ENCODE measurements around the gene ASB2. TPM values are rescaled to one million over a fixed set of nuclear protein-coding genes. Genes with fewer than 3 reads are reported as not detected.

The ASB2 gene
- total RNA-seq, 1 donor from 2014 or later = 16.2 TPM

GRCh38 chr14:93891756-93892504 is 84.4 kb downstream of the ASB2 start:
- Histone ChIP-seq H3K4me3 (ENCODE audit: low read length in 3 of 3) (no peak overlapping the region), H3K27ac (ENCODE audit: low read depth, low read length) (no peak overlapping the region), H3K27me3 (ENCODE audit: control insufficient read depth in 3 of 3, insufficient read depth in 3 of 3, low read length in 3 of 3) (peaks cover 2 to 17% (median 9%) of the 10 kb centered on the region in 3 donors), H3K36me3 (ENCODE audit: control insufficient read depth in 3 of 3, insufficient read depth in 3 of 3, low read length in 3 of 3) (no peaks in the 10 kb centered on the region), H3K4me1 (ENCODE audit: control insufficient read depth in 3 of 3, insufficient read depth in 3 of 3, low read length in 3 of 3) (peaks cover 6 to 9% (median 9%) of the 10 kb centered on the region in 3 donors), H3K9me3 (ENCODE audit: control insufficient read depth in 3 of 3, low read length in 3 of 3) (no peaks in the 10 kb centered on the region), H3K9ac (ENCODE audit: low read depth in 1 of 3, low read length in 3 of 3) (no peak overlapping the region)

DNA sequence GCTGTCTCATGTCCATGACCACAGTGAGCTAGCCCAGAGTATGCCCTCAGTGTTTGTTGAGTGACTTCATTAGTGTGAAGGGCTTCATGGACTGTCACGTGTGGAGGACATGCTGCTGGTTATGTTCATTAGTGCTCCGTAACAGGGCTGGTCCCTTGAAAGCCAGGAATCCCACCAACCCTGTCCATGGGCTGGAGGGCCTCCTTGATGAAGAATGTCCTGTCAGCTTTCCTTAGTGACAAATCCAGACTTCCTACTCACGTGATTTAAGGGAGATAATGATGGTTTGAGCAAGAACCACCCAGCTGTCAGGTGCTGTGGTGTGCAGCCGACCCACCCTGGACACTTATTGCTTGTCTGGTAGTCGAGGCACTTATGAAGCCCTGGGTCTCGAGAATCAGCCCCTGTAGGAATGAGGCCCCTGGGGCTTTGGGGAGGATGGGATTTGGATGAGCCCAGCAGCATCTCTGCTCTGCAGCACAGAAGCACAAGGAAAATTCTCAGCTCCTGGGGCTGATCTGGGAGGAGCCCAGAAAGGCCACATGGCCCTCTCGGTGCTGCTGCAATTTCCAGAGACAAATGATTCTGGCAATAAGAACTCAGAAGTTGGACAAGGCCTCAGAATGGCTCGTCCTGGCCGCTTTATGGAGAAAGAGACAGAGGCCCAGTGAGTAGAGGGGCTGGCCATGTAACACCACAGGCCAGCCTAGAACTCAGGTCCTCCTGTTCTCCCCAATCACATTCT is 86.5 kb downstream of the ASB2 start:
- Histone ChIP-seq H3K4me3 (ENCODE audit: low read length in 3 of 3) (no peak overlapping the region), H3K27ac (ENCODE audit: low read depth, low read length) (no peak overlapping the region), H3K4me1 (ENCODE audit: control insufficient read depth in 3 of 3, insufficient read depth in 3 of 3, low read length in 3 of 3) (peaks cover 6 to 9% (median 9%) of the 10 kb centered on the region in 3 donors), H3K9ac (ENCODE audit: low read depth in 1 of 3, low read length in 3 of 3) (no peak overlapping the region), H3K27me3 (ENCODE audit: control insufficient read depth in 3 of 3, insufficient read depth in 3 of 3, low read length in 3 of 3) (peaks cover 2 to 14% (median 9%) of the 10 kb centered on the region in 3 donors), H3K36me3 (ENCODE audit: control insufficient read depth in 3 of 3, insufficient read depth in 3 of 3, low read length in 3 of 3) (no peaks in the 10 kb centered on the region), H3K9me3 (ENCODE audit: control insufficient read depth in 3 of 3, low read length in 3 of 3) (no peaks in the 10 kb centered on the region)

DNA sequence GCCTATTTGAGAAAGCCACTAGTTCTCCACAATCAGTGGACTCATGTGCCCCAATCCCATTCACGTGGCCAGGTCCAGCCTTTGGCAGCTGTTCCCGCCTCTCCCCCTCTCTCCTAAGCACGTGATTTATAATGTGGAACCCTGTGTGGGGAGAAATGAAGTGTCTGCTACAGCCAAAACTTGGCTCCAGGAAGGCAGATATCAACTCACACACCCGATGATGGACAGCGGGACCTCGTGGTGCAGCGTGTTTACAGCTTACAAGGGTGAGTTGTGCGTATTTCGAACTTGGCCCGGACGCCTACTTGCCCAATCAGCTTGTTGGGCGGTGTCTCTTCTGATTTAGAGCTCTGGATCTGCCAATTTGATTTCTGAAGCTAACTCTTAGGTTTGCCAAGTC is 87.4 kb downstream of the ASB2 start:
- Histone ChIP-seq H3K4me3 (ENCODE audit: low read length in 3 of 3) (no peak overlapping the region), H3K9ac (ENCODE audit: low read depth in 1 of 3, low read length in 3 of 3) (no peak overlapping the region), H3K27me3 (ENCODE audit: control insufficient read depth in 3 of 3, insufficient read depth in 3 of 3, low read length in 3 of 3) (peaks cover 2 to 14% (median 9%) of the 10 kb centered on the region in 3 donors), H3K9me3 (ENCODE audit: control insufficient read depth in 3 of 3, low read length in 3 of 3) (no peaks in the 10 kb centered on the region), H3K4me1 (ENCODE audit: control insufficient read depth in 3 of 3, insufficient read depth in 3 of 3, low read length in 3 of 3) (peaks cover 6 to 9% (median 9%) of the 10 kb centered on the region in 3 donors), H3K36me3 (ENCODE audit: control insufficient read depth in 3 of 3, insufficient read depth in 3 of 3, low read length in 3 of 3) (no peaks in the 10 kb centered on the region), H3K27ac (ENCODE audit: low read depth, low read length) (no peak overlapping the region)

GRCh38 chr14:93884950-93885349 is 91.4 kb downstream of the ASB2 start:
- Histone ChIP-seq H3K4me1 (ENCODE audit: control insufficient read depth in 3 of 3, insufficient read depth in 3 of 3, low read length in 3 of 3) (peaks cover 6 to 10% (median 7%) of the 10 kb centered on the region in 3 donors), H3K9ac (ENCODE audit: low read depth in 1 of 3, low read length in 3 of 3) (no peak overlapping the region), H3K9me3 (ENCODE audit: control insufficient read depth in 3 of 3, low read length in 3 of 3) (no peaks in the 10 kb centered on the region), H3K36me3 (ENCODE audit: control insufficient read depth in 3 of 3, insufficient read depth in 3 of 3, low read length in 3 of 3) (no peaks in the 10 kb centered on the region), H3K27me3 (ENCODE audit: control insufficient read depth in 3 of 3, insufficient read depth in 3 of 3, low read length in 3 of 3) (peaks cover 2 to 14% (median 12%) of the 10 kb centered on the region in 3 donors), H3K27ac (ENCODE audit: low read depth, low read length) (no peak overlapping the region), H3K4me3 (ENCODE audit: low read length in 3 of 3) (no peak overlapping the region)

Small RNAs within 50 kb of the gene (small RNA-seq; reads per million reads assigned to genes)
- not detected for gene MIR4506

Other genes with a start within 250 kb of the ASB2 start
- gene PRIMA1, start 188.1 kb downstream of the ASB2 start, total RNA-seq = 0.52 TPM
- gene FAM181A, start 49.2 kb downstream of the ASB2 start, total RNA-seq = not detected
- not detected for gene CCDC197, start 20.7 kb upstream of the ASB2 start, total RNA-seq
- 1.0 TPM for gene OTUB2, start 49.8 kb upstream of the ASB2 start, total RNA-seq
- 49.6 TPM for gene DDX24, start 104.6 kb upstream of the ASB2 start, total RNA-seq
- gene IFI27L1, start 104.7 kb upstream of the ASB2 start, total RNA-seq = 5.7 TPM
- gene IFI27, start 134.2 kb upstream of the ASB2 start, total RNA-seq = 1.6 TPM
- 14.1 TPM for gene IFI27L2, start 153.0 kb upstream of the ASB2 start, total RNA-seq
- 0.52 TPM for gene PPP4R4, start 197.8 kb upstream of the ASB2 start, total RNA-seq

All from skeletal muscle tissue (tissue), 5 donors.